Rectal smooth muscle tissue (tissue), 1 donor: ENCODE data around the gene CEBPZOS.

Source experiments
- H3K27ac ChIP-seq: one replicate; pipeline ENCODE4 v1.7.0; 2013; ENCODE audit warnings: low read depth, low read length, inconsistent platforms
- H3K27me3 ChIP-seq: one replicate; pipeline ENCODE4 v1.7.0; 2013; ENCODE audit warnings: low read length; ENCODE audit not compliant: control insufficient read depth, insufficient read depth
- H3K36me3 ChIP-seq: one replicate; pipeline ENCODE4 v1.7.0; 2013; ENCODE audit warnings: low read length; ENCODE audit not compliant: control insufficient read depth, insufficient read depth
- H3K4me1 ChIP-seq: one replicate; pipeline ENCODE4 v1.7.0; 2013; ENCODE audit warnings: low read length; ENCODE audit not compliant: control insufficient read depth, insufficient read depth
- H3K4me3 ChIP-seq: one replicate; pipeline ENCODE4 v1.7.0; 2013; ENCODE audit warnings: low read length
- H3K9ac ChIP-seq: one replicate; pipeline ENCODE4 v1.7.0; 2013; ENCODE audit warnings: low read length

CEBPZOS gene

DNA sequence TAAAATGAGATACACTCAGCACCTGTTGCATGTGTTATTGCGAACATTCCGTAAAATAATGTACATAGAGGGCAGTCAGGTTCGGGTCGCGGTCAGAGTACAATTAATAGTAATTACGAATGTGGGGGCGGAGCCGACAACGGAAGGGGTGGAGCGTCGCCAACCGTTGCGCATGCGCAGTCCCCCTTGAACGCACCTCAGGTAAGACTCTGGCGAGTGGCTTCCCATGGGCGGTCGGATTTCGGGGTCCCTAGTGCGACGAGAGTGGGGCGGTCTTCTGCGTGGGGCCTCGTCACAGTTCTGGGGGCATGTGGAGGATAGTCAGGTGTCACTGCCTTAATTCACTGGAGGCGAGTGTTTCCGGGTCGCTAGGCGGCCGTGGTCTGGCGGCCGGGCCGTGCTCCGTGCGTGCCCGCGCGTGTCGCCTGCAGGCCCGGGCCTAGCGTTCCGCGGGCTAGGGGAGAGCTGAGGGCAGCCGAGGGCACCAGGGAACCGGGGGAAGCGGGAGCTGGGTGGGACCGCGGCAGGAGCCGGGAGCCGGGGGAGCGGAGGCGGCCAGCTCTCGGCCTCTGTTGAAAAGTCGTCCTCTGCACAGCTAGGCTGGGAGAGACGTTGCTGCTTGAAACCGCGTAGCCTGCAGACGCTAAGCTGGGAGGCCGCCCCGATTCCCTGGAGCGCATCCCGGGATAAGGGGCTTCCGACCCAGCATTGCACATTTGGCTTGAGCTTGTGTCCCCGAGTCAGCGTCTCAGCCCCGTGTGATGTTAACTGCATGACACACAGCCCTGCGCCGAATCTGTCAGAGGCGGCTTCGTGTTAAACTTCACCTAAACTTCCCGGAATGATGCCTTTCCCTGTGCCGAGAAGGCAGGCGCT lies at the start of gene CEBPZOS:
Gene CEBPZOS, plus strand, starts transcription at position 177 of the 876 bp plus-strand sequence. CDS start 3,209 bp downstream, outside the sequence.
- H3K9ac ChIP-seq, result peak within 1 kb of the TSS; percentile 28

DNA sequence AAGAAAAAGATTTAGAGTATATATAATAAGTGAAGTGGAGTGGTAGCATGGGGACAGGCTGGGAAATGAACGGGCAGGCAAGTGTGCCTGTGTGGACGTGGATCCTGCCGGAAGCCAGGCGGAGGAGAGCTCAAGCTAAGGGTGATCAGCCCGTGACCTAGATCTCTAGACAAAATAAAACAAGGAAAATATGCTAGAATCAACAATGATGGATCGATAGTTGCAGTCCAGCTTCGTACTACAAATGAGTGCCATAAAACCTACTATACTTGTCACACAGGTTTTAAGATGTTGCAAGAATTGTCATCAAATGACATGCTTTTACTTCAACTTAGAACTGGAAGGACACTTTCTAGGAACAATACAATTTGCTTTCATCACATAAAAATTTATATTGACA lies 48.0 kb upstream of the CEBPZOS start:
- no peak overlapping the region for H3K9ac ChIP-seq
- no peaks in the 10 kb centered on the region for H3K27me3 ChIP-seq
- H3K4me1 ChIP-seq, result no peaks in the 10 kb centered on the region
- H3K4me3 ChIP-seq, result no peak overlapping the region
- no peak overlapping the region for H3K27ac ChIP-seq
- H3K36me3 ChIP-seq, result peaks cover 8% of the 10 kb centered on the region

More for the DNA sequence above, at the start of gene CEBPZOS:
- peaks cover 7% of the 10 kb centered on the region for H3K4me1 ChIP-seq
- H3K36me3 ChIP-seq, result no peaks in the 10 kb centered on the region
- H3K27me3 ChIP-seq, result no peaks in the 10 kb centered on the region
- peak within 1 kb of the TSS; percentile 64 for H3K4me3 ChIP-seq
- H3K27ac ChIP-seq, result peak within 1 kb of the TSS; percentile 93

DNA sequence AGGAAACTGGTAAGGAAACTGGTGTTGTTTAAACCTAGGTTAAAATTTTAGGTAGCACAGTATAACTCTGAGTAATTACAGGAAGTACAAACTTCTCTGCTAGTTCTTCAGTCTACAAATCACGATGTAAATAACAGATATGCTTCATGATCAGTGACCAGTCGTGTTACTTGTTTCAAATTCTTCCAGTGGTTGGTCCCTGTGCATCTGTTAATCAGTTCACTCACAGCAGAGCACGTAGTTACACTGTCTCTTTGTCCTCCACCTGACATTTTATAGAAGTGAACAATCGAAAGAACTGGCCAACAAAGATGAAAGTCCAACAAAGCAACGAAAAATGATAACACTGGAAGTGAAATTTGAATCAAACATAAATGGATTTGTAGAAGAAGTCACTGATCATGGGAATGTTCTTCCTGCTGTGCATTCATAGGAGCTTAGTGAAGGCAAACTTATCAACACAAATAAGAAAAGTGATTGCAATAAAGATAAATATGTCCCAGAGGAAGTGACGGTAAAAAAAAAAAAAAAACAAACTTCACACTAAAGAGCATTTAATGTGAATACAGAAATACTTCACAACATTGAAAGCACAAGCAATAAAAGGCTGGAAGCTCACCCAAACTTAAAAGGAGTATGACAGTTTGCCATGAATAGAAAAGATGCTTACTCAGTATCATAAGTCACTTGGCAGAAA lies 46.5 kb upstream of the CEBPZOS start:
- H3K9ac ChIP-seq, result no peak overlapping the region
- H3K36me3 ChIP-seq, result peaks cover 8% of the 10 kb centered on the region
- H3K4me3 ChIP-seq, result no peak overlapping the region
- H3K27ac ChIP-seq, result no peak overlapping the region
- no peaks in the 10 kb centered on the region for H3K27me3 ChIP-seq
- no peaks in the 10 kb centered on the region for H3K4me1 ChIP-seq

DNA sequence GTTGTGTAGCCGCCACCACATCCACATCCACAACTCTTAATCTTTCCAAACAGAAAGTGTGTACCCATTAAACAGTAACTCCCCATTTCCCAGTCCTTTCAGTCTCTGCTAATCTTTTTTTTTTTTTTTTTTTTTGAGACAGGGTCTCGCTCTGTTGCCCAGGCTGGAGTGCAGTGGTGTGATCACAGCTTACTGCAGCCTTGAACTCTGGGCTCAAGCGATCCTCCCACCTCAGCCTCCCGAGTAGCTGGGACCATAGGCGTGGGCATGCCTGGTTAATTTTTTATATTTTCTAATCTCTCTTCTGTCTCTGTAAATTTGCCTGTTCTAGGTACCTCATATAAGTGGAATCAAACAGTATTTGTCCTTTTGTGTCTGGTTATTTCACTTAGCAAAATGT lies 43.1 kb upstream of the CEBPZOS start:
- no peaks in the 10 kb centered on the region for H3K36me3 ChIP-seq
- H3K4me3 ChIP-seq, result no peak overlapping the region
- no peaks in the 10 kb centered on the region for H3K27me3 ChIP-seq
- H3K4me1 ChIP-seq, result peaks cover 3% of the 10 kb centered on the region
- H3K9ac ChIP-seq, result no peak overlapping the region
- H3K27ac ChIP-seq, result no peak overlapping the region

DNA sequence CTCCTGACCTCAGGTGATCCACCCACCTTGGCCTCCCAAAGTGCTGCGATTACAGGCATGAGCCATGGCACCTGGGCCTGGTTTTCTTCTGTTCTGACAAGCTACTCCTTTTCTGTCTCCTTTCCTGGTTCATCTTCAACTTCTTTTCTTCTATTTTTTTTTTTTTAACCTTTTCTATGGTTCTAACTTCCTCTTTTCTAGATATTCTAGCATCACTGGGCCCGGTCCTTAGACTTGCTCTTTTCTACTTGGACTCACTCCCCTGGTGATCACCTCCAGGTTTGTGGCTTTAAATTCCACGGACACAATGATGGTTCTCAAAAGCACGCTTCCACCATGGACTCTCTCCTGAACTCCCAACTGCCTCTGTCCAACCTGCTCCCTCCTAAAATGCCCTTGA lies 41.5 kb upstream of the CEBPZOS start:
- Histone ChIP-seq H3K4me3 (no peak overlapping the region), H3K9ac (no peak overlapping the region), H3K27me3 (no peaks in the 10 kb centered on the region), H3K27ac (no peak overlapping the region), H3K4me1 (peaks cover 3% of the 10 kb centered on the region), H3K36me3 (no peaks in the 10 kb centered on the region)

DNA sequence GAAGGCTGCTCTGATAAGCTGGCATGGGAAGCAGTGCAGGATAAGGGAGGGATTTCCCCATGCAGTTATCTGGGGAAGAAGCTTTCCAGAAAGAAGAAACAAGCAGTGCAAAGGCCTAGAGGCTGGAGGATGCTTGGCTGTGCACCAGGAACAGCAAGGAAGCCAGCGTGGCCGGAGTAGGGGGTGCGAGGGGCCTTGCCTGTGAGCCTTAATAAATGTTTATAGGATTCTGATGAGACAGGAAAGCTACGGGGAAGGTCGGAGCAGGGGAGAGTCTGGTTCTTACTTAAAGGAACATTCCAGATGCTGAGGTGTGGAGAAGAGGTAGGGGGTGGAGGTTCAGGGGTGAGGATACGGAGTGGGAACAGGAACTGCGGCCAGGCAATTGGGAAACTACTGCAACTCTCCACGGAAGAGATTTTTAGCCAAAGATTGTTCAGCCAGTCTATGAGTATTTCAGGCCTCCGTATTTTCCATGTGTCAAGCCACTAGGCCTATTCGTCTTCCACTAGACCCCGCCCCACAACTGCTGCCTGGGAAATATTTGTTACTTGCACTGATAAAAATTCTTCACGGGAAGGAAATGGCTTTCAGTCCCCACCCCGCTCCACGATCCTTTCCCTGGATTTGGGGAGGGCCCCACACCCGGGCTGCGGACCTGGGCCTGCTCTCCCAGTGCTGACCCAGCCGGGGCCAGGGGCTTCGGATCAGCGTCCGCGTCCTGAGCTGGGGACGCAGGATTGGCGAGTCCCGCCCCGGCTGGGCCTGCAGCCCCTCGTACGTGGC lies 40.0 kb upstream of the CEBPZOS start:
- H3K9ac ChIP-seq, result peak overlapping the region; percentile 42
- no peaks in the 10 kb centered on the region for H3K36me3 ChIP-seq
- H3K27ac ChIP-seq, result peak overlapping the region; percentile 82
- peak overlapping the region; percentile 75 for H3K4me3 ChIP-seq
- peaks cover 3% of the 10 kb centered on the region for H3K4me1 ChIP-seq
- H3K27me3 ChIP-seq, result no peaks in the 10 kb centered on the region

DNA sequence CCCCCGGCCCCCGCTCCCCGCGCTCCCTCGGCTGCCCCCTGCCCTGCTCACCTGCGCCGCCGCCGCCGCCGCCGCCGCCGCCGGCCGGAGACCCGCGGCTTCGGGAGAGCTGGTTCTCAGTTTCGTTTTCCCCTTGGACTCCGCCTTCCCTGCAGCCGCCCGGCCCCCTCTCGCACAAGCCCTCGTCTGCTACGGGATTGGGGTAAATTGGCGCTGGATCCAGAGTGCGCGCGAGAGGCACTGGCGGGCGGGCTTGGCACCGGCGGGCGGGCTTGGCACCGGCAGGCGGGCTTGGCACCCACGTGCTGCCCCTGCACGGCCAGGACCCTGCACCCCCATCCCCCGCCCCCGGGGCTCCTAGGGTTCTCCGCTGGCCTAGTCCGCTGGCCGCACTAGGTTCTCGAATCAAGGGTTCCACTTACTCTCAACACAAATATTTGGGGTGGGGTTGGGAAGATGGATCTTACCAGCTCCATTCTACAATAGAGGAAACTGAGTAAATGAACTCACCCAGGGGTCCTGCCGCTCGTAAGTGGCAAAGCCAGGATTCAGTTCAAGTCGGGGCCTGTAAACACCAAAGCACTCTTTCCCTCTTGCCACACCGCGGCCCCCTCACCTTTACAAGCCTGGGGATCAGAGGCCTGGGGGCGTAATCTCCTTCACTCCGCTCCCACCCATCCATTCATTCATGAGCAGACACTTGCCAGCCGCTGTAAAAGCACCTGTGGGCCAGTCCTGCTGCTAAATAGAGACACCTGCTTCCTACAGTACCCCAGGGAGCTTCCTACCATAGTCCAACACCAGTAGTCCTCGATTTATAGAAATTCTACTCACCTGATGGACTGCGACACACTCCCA lies 39.2 kb upstream of the CEBPZOS start, which contains the start of gene EIF2AK2:
Gene EIF2AK2, minus strand, starts transcription at position 124 of the 858 bp plus-strand sequence. CDS start 9,174 bp downstream, outside the sequence.
- Histone ChIP-seq H3K4me3 (peak within 1 kb of the TSS; percentile 75), H3K27ac (peak within 1 kb of the TSS; percentile 82), H3K4me1 (peaks cover 3% of the 10 kb centered on the region), H3K36me3 (no peaks in the 10 kb centered on the region), H3K9ac (peak within 1 kb of the TSS; percentile 42), H3K27me3 (no peaks in the 10 kb centered on the region)

DNA sequence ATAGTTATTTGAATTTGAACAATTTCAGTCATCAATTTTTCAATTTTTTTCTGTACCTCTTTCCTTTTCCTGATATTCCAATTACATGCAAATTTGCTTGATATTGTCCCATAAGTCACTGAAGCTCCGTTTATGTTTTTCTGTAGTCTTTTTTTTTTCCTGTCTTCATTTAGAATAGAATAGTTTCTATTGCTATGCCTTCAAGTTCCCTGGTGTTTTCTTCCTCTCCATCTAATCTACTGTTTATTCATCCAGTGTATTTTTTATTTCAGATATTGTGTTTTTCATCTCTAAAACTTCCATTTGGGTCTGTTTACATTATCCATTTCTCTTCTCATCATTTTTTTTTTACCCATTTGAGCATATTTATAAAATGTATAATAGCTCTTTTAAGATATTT lies 31.5 kb upstream of the CEBPZOS start:
- H3K36me3 ChIP-seq, result no peaks in the 10 kb centered on the region
- no peaks in the 10 kb centered on the region for H3K27me3 ChIP-seq
- no peaks in the 10 kb centered on the region for H3K4me1 ChIP-seq
- no peak overlapping the region for H3K9ac ChIP-seq
- H3K4me3 ChIP-seq, result no peak overlapping the region
- no peak overlapping the region for H3K27ac ChIP-seq

DNA sequence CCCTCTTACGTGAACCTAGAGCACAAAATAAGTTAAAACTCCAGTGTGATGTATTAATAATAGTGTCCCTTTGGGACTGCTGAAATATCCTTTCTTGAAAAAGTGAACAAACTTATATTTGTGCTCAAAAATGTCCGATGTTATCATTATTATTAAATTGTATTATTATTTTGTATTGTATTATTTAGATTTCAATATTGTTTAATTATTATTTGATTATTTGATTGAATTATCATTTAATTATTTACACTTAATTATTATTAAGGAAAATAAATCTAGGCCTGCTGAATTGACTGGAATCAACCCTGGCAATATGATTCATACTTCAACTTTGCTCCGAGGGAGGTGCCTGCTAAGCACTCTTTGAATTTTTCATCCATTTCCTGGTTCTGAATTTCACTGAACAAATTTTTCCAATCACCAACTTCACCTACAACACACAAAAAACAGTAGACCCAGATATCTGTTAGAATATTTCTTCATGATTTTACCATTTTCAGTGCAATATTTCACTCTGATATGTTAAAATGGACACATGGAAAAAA lies 28.6 kb upstream of the CEBPZOS start:
- H3K36me3 ChIP-seq, result no peaks in the 10 kb centered on the region
- no peaks in the 10 kb centered on the region for H3K4me1 ChIP-seq
- no peak overlapping the region for H3K4me3 ChIP-seq
- no peak overlapping the region for H3K27ac ChIP-seq
- no peak overlapping the region for H3K9ac ChIP-seq
- no peaks in the 10 kb centered on the region for H3K27me3 ChIP-seq

DNA sequence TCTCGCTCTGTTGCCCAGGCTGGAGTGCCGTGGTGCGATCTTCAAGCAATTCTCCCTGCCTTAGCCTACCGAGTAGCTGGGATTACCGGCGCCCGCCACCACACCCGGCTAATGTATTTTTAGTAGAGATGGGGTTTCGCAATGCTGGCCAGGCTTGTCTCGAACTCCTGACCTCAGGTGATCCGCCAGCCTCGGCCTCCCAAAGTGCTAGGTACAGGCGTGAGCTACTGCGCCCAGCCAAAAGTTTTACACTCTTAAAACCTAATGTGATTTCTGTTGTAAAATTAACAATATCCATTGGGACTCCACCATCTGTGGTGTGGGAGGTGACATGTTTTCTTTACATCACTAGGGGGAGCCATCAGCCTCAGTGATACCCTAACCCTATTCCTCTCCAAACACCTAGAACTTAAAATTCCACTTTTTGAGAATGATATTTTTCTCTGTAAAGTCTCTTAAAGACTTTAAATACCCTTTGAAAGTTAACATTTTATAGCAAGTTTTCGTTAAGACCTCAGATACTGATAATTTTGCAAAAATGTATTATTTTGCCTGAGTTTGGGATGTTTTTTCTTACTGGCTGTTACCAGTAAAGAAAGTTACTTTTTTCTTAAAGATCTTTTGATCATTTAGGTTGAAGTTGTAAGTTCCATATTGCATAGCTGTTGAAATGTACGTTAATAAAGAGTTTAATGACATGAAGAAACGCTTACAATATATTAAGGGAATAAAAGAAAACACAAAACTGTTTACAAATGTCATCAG lies 27.9 kb upstream of the CEBPZOS start:
- Histone ChIP-seq H3K27me3 (no peaks in the 10 kb centered on the region), H3K36me3 (no peaks in the 10 kb centered on the region), H3K4me3 (no peak overlapping the region), H3K4me1 (no peaks in the 10 kb centered on the region), H3K9ac (no peak overlapping the region), H3K27ac (no peak overlapping the region)

DNA sequence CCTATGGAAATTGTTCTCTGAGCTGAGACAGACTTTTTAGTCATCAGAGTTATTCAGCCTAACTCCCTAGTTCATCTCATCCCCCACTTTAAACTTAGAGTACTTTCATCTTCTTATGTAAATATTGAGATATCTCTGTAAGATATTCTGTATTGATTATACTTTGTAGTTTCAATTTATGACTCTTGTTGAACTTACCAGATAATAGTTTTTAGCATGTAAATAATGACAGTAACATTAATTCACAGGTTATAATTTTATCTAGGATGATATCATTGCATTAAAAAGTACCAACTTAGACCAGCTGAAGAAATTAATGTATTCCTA lies 24.7 kb upstream of the CEBPZOS start:
- Histone ChIP-seq H3K27me3 (no peaks in the 10 kb centered on the region), H3K9ac (no peak overlapping the region), H3K36me3 (no peaks in the 10 kb centered on the region), H3K4me1 (no peaks in the 10 kb centered on the region), H3K4me3 (no peak overlapping the region), H3K27ac (no peak overlapping the region)
